ENCODE results near the gene SPAAR.
A peak's percentile ranks its signal among the peaks of the same experiment; 100 is the strongest.
"Not testable (repeated sequence)": the region's sequence is repeated elsewhere in the genome, so short reads cannot be mapped to it uniquely, and the experiment has no call there.

The SPAAR gene

DNA sequence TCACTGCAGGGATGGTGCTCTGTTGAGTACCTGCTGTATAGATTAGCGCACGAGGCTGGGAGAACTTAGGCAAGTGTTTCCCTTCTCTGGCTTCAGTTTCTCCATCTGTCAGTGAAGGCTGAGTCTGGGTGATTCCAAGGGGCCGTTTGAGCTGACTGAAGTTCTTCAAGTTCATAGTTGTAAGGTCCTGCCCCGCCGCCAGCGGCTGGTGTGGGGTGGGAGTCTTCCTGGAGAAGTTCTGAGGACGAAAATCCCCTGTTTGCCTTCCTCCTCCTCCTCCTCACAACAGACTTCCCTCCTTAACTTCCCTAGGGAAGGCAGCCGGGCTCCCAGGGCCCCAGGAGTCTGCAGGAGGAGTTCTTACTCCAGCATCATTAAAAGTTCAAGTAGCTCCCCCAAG, 5.0 kb upstream of the SPAAR start:
- peak in 1 of 4 experiments; percentile 22 for DNase-seq

DNA sequence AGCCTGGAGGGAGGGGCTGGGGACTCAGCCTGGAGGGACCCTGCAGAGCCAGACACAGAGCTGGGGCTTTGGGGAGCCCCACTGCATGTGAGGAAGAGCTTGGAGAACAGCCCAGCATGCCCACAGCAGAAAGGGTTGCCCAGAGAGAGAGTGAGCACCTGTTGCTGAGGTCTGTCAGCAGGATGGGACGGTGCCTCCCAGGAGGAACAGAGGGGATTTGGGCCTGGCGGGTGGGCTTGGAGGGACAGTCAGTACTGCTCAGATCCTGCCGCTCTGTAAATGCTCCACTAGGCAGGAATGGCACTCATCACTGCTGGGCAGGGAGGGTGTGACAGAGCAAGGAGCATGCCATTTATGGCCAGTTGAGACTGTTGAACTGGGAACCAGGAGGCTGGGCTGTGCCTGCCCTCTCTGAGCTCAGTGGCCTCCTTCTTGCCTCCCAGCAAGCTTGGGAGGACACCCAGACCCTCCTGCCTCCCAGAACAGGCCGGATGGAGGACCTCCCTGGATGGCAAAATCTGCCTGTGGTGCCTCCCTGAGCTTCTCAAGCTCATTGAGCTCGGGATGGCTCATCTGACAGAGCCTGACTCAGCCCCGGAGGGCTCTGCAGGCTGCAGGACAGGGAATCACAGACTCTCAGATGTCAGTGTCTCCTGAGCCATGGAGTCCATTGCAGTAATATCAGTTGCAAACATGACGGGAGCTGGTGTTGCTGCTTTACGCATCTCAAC, 4.1 kb upstream of the SPAAR start:
- DNase-seq, result no peak

DNA sequence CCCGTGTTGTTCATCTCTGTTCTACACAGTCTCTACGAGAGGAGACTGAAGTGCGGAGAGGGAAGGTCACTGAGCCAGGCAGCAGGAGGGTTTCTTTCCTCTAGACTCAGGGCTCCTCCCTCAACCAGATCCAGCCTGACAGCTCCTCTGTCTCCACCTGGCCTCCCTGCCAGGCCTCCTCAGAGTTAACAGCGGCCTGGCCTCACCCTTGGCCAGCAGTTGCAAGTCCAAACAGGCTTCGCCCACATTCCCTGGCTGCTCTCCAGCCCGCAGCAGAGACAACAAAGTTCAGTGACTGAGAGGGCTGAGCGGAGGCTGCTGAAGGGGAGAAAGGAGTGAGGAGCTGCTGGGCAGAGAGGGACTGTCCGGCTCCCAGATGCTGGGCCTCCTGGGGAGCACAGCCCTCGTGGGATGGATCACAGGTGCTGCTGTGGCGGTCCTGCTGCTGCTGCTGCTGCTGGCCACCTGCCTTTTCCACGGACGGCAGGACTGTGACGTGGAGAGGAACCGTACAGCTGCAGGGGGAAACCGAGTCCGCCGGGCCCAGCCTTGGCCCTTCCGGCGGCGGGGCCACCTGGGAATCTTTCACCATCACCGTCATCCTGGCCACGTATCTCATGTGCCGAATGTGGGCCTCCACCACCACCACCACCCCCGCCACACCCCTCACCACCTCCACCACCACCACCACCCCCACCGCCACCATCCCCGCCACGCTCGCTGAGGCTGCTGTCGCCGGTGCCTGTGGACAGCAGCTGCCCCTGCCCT, 3.2 kb upstream of the SPAAR start, which contains the start of gene HRCT1:
Gene HRCT1 (plus strand): TSS at position 291 of the 768 bp plus-strand sequence. CDS start 86 bp downstream, at position 377.
- DNase-seq, result no peak

DNA sequence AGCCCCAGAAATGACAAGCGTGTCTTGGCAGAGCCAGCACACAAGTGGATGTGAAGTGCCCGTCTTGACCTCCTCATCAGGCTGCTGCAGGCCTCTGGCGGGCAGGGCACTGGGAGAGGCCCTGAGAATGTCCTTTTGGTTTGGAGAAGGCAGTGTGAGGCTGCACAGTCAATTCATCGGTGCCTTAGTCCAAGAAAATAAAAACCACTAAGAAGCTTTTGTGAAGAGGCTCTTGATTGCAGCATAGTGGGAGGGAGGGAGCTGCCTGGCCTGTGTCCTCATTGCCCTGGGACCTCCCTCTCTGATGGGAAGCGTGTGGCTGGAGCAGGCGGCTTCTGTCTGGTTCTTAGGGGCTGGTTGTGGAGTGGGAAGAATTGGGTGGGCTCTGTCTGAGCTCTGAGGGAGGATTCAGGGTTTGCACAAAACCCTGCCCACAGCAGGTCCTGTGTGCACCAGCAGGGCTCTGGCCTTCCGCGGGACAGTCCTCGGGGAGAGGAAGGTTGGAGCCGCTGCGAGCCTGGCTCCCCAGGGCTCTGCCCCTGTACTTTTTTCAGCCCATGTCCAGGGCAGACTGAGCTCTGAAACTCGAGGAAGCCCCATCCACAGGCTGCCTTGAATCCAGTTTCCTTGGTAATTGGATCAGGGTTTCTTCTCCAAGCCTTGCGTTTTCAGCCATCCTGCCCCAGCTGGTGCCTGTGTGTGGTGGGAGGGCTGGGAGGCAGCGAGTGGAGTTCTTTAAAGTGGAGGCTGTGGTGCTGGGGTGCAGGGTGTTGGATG, 2.2 kb upstream of the SPAAR start:
- DNase-seq, result no peak

DNA sequence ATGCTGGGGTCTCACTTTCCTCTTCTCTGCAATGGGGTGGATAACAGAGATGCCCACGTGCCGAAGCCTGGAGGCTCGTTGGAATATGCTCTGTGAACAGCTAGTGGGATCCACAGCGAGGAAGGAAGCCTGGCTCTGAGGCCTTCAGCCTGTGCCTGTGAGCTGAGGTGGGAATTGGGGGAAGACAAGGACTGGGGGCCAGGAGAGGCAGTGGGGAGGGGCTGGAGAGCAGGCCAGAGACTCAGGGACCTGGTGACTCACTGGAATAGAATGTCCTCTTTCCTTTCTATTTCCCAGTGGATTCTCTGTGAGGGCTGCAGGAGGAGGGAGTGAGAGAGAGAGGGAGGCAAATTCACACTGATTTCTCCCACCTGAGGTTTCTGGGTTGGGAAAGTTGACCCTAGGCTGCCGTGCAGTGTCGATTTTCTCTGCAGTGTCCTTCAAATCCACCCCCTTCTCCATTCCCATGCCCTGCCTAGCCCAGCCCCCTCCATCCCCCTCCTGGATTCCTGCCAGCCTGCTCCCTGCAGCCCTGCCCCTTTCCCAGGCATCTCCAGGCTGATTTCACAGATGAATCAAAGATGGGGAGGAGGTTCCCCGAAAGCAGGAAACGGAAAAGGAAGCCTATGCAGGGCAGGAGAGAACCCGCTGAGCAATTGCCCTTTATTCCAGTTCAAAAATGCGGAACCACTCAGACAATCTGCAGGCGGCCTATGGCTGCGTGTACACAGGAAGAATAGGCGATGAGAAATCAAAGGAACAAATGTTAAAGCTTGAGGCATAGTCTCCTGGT, 1.4 kb upstream of the SPAAR start:
- DNase-seq, result peak; percentile 58 to 86 (median 75)

DNA sequence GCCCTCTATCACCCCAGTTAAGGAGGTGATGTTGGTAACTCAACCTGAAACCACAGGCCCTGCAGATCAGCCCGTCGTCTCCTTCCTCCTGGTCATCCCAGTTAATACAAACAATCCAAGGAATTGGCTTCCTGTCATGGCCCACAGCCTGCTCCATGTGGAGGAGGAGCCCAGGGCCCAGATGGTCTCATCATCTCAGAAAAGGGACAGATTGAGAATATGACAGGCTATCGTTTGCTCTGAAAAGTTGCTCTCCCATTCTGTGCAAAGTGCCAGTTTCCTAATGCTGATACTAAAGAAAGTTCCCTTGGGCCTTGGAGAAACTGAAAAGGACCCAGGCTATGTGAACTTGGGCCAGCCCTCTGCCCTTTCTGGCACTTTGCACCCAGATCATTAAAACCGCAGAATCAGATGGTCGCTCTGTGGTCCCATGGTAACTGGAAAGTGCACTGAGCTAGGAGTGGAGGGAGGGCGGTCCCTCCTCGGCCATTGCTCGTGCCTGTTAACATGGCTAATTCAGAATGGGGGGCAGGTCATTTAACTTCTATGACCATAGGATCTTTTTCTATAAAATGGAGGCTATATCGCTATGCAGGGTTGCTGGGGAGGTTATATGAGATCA, 675 bp upstream of the SPAAR start:
- no peak for DNase-seq

DNA sequence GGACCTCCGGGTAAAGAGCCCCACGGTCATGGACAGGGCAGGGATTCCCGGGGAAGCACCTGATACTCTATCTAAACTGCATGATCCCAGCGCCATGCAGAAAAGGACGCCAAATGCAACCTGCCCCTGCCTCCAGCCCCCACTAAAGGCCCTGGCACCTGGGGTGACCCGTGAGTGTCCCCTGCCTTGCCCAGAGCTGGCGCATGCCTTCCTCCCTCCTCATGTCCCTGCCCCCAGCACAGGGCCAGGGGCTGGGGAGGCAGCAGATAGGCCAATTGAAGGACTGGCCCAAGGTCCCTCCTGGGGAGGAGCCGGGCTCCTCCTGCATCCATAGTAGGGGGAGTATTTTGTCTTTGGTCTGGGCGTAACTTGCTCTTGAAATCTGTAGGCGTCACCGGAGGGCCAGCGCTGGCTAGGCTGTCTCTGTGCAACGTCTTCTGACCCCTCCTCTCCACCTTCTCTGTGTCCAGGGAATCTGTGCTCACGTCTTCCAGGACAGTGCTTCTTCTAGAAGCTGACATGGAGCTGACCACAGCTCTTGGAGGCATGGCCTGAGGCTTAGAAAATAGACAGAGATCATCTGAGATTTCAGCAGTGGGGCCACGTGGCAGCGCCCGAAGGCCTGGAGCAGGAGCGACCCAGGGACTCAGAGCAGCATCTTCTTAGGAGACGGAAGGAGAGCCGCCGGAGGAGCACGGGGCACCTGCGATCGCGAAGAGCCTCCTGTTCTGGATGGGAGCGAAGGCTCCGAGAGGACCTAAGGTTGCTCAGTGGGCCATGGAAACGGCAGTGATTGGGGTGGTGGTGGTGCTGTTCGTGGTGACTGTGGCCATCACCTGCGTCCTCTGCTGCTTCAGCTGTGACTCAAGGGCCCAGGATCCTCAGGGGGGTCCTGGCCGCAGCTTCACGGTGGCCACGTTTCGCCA, 660 bp downstream of the SPAAR start:
- DNase-seq, result no peak

DNA sequence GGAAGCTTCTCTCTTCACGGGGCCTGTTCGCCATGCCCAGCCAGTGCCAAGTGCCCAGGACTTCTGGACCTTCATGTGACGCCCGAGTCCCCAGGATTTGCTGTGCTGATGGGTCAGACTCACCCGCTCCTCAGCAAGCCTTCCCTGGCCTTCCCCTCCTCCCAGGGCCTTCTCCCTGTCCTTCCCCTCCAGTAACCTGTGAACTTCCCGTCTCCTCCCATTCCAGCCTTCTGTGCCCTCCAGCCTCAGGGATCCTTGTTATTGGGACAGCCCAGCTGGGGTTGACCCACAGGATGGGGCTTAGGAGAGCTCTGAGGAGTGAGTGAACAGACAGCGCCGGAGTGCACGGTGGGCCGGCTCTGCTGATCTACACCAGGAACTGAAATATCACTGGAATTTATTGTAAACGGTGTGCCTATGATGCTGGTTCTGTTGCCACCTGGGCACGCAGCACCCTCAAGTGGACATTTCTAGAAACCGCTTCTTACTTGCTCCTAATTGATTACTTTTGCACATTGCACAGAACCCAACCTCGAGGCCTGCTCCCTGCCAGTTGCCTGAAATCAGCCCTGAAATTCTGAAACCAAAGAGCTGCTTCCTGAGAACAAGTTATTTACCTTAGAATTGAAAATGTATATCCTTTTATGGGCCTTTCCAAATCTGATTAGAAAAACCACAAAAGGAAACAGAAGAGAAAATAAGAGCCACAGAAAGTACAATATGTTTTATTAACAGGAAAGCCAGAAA, 1.5 kb downstream of the SPAAR start:
- peak; percentile 31 to 46 (median 39) for DNase-seq

DNA sequence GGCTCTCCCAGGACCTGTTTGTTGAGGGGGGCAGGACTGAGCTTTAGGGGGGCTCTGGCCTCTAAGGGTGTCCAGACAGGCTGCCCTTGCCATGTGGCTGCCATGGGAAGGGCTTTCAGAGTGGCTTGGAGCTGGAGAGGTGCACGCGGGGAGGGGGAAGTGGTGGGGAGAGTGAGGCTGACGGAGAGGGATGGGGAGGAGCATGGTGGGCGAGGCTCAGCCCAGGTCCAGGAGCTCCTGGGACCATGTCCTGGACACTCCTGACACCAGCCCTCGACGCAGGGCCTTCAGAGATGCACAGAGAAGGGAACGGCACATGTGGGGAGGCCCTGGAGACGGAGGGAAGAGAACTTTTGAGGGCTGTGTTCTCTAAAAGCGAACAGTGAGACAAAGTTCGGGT, 2.4 kb downstream of the SPAAR start:
- DNase-seq, result no peak

DNA sequence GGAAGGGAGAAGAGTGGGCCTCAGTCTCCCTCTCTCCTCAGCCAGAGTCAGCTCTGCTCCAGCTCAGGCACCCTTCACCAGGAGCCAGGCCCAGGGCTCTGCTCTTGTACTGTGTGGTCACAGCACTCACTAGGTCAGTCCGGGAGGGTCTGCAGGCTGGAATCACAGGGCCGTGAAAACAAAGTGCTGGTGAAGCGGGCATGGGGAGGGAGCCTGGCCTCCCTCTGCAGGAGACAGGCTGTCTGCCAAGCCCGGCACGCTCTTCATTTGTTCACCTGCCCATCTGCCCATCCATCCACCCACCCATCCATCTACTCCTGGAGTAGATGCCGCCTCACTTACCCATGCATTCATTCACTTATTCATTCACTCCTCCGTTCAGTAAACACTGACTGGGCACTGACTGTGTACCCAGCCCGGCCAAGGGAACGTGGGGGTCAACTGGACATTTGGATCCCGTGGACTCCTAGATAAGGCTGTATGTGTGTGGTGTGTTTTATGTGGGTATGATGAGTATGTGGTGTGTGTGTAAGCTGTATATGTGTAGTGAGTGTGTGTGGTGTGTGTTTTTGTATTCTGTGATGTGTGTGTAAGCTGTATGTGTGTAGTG, 3.6 kb downstream of the SPAAR start:
- no peak for DNase-seq

DNA sequence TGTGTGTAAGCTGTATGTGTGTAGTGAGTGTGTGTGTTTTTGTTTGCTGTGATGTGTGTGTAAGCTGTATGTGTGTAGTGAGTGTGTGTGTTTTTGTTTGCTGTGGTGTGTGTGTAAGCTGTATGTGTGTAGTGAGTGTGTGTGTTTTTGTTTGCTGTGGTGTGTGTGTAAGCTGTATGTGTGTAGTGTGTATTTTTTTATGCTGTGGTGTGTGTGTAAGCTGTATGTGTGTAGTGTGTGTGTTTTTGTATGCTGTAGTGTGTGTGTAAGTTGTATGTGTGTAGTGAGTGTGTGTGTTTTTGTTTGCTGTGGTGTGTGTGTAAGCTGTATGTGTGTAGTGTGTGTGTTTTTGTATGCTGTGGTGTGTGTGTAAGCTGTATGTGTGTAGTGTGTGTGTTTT, 4.1 kb downstream of the SPAAR start:
- not testable (repeated sequence) for DNase-seq

DNA sequence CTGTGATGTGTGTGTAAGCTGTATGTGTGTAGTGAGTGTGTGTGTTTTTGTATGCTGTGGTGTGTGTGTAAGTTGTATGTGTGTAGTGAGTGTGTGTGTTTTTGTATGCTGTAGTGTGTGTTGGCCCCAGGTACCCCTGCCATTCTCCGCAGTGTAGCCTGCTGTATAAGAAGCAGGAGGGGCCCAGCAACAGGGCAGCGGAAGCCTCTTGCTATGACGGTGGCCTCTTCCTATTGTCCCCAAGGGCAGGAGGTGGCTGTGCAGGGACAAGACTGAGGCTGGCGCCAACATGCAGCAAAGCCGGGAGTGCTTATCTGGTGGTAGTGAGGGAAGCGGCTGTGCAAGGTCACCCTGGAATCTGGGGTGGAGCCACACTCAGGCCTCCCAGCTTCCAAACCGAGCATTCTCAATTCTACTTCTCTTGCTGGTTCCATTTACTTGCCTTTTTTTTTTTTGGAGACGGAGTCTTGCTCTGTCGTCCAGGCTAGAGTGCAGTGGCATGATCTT, 5.1 kb downstream of the SPAAR start:
- peak in 3 of 4 experiments; percentile 21 to 43 (median 30) for DNase-seq

DNA sequence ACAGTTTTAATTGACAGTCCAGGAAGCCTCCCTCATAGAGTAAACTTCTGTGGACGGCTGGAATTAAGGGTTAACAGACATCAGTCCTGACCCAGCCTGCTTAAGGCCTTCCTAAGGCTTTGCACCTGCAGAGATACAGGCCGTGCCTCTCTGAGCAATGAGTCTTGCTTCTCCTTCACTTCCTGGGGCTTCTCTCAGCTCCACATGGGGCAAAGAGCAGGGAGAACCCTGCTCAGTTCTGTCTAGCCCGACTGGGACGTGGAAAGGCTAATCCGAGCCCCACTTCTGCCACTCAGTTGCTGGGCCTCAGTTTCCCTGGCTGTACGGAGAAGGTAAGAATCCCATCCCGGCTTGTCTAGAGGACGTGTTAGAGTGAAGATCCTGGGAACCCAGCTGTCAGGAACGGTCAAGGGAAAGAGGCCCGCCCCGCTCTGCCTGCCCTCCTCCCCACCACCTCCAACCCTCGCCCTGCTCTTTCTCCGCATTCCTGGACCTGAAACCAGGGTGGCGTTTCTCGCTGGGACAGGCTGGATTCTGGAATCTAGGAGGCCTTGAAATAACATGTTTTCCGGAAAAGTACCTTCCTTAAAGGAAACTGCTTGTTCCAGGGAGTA, 6.5 kb downstream of the SPAAR start:
- no peak for DNase-seq

DNA sequence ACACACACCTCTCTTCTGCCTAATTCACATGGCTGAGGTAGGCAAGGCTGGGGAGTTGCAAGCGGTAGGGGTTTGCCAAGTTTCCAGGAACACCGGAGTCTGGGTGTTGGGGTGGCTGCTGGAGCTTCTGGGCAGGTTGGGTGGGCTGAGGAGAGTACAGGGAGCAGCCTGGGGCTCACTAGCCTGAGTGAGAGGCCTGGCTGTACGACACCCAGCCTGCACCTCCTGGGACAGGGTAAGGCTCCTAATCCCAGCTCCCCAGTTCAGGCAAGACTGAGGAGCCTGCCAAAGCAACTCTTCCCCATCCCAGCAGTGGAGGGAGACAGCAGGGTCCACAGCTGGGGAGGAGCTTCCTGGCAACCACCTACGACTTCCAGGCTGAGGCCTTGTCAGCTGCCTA, 8.0 kb downstream of the SPAAR start:
- DNase-seq, result no peak

DNA sequence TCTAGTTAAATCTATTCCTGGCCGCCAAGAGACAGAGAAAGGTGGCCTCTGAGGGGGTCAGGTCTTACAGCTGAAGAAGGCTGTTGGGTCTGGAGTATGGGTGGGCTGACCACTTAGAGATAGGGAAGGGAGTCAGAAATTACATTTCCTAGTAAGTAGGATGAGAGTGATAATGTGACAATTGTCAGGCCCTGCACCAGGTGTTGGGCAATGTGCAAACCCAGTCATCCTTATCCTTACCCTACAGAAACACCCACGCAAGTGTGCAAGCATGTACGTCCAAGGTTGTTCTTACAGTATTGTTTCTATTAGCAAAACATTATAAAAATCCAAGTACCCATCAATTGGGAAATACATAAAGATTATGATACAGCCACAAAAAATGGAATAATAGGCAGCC, 9.5 kb downstream of the SPAAR start:
- no peak for DNase-seq

DNA sequence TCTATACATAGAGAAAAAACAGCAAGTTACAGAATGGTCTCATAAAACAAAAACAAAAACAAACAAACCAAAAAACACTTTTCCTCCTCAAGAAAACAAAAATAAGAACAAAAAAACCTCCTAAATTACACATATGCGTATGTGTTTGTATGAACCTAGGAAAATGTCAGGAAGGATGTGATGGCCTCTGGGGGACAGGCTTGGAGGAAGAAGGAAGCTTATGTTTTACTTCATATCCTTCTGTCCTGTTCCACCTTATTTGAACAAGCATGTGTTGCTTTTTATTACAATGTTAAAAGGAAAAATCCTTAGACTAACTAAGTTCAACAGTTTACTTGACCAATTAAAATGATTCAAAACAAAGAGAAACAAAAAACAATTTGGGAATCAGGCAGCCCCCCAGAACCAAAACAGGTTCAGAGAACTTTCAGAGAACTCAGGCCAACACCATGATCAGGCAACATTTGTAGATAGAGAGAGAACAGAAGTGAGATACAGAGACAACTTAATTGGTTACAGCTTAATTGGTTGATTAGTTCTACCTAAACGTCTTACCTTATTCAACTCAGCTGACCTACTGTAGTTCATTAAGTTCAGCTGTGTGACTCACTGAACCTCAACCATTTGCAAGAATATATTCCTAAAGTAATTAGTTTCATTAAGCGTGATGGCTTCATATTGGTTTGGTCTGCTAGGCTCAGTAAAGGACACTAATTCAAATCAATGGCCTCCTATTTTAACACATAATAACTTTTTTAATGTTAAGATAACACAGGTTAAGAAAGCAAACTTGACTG, 10.1 kb downstream of the SPAAR start:
- DNase-seq, result no peak

DNA sequence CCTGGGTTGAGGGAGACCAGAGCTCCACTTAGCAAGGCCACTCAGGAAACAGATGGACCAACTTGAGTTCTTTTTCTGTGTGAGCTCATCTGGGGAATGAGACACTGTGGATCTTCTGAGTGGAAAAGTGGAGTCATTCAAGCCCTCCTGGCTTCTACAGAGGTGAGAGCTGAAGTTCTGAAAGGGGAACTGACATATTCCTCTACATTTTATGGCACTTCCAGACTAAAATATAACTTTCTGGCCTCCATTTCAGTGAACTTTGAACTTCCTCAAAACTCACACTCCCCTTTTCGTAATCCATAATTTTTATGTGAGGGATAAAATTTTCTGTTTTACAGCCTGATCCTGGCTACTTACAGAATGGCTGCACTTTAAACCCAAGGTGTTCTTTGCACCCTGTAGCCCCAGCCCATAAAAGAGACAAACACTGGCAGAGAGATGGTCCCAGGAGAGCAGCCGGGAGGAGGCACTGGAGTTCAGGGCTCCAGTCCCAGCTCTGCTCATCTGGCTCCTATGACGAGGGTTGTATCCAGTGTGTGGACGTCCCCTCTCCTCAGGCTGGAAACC, 10.8 kb downstream of the SPAAR start:
- DNase-seq, result peak in 3 of 4 experiments; percentile 5 to 30 (median 21)

DNA sequence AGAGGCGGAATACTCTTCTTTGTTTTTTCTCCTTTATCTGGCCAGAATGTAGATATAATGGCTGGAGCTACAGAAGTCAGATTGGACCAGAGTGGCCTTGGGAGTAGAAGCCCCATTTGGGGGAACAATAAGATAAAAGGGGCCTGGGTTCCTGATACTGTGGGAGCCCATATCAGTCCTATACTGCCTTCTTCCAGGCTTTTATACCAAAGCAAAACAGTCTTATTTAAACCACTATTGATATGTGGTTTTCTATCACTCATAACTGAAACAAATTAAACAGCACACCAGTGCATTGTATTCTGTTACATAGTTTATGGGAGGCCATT, 14.3 kb downstream of the SPAAR start:
- DNase-seq, result no peak
